HUDEP-2 (cell line): ENCODE measurements around the gene NEO1.

Source experiments
- DNase-seq, 76 experiments: peaks; one replicate each; lab custom pipeline; 2025; ENCODE audit not compliant: unreplicated experiment in 76 of 76; lab: John Stamatoyannopoulos, UW

NEO1 gene

GRCh38 chr15:73325191-73325861 lies 273.1 kb downstream of the NEO1 start:
- no peak for DNase-seq

DNA sequence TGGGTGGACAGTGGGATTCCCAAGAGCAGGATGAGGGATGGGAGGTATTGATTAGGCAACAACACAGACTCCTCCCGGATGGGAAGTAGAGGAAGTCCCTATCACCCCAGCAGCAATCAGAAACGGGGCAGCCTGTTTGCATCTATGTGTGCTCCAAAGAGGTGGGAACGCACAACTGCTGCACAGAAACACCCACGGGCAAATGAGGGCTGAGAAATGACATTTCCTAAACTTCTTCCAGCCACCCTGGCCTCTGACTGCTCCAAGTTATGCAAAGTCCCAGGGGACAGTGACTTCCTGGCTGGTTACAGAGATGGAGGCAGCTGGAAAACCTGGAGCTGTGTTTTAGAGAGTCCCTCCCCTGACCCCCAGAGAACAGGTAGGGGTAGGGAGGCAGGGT lies 273.9 kb downstream of the NEO1 start:
- DNase-seq: no peak

DNA sequence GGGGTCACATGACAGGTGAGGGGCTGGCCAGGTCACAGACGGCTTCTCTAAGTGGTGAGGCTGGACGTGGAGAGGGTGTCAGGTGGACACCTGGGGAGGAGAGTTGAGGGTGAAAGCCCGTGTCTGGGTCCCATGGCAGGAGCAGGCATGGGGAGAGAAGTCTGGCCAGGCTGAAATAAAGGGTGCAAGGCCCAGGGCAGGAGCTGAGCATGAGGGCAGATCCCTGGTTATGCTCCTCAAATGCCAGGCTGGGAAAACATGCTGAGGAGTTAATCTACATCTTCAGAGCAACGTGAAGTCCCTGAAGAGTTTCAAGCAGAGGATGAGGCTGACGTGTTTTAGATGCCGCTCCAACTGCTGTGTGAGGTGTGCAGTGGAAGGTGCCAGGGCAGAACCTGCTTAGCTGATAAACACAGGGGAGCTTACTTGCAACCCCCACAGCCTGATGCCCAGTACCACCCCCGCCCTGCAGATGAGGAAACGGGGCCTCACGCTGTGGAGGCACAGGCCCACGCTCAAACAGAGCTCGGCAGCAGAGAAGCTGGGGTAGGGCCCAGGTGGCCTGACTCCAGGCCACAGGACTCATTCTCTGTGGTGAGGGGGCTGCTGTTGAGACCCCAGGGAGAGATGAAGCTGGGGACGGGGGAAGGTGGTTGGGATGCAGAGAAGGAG lies 276.0 kb downstream of the NEO1 start:
- DNase-seq: no peak

DNA sequence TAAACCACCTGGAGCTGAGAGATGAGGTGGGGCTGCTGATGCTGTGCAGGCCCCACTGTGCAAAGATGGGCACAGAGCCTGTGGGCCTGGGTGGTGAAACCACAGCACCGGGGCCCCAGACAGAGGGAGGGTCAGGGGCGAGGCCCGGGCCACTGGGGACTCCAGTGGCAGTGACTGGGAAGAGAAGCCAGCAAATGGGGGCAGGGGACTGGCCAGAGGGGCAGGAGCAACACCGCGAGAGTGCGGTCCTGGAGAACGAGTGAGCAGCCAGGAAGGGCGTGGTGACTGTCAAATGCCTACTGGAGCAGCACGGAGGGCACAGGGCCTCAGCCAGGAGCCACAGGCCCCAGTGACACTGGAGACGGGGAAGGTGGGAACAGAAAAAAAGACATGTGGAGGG lies 276.7 kb downstream of the NEO1 start:
- no peak for DNase-seq

DNA sequence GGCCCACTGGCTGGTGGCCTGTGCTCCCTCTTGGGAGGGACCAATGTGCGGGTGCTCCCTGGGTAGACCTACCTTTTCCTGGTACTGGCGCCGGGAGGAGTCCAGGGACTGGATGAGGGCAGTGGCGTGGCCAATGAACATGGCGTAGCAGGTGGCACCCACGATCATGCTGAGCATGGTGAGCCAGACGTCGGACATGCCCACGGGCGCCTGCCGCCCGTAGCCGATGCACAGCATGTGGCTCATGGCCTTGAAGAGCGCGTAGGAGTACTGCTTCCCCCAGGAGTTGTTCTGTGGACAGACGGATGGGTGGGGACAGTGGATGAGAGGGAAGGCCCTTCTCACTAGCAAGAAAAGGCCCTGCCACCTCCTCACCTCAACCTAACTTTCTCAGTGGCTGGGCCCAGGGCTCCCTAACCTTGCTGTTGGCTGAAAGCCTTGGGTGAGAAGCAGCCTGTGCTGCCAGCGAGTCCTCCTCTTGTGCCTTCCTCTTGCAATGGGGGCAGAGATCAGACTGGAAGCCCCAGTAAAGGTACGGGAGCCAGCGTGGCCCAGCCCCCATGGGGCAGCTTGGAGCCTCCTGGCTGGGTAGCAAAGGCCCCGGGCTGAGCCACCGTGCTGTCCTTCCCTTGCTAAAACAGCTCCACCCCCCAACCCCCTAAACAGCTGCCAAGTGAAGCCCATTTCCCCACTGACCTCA lies 277.4 kb downstream of the NEO1 start:
- no peak for DNase-seq

DNA sequence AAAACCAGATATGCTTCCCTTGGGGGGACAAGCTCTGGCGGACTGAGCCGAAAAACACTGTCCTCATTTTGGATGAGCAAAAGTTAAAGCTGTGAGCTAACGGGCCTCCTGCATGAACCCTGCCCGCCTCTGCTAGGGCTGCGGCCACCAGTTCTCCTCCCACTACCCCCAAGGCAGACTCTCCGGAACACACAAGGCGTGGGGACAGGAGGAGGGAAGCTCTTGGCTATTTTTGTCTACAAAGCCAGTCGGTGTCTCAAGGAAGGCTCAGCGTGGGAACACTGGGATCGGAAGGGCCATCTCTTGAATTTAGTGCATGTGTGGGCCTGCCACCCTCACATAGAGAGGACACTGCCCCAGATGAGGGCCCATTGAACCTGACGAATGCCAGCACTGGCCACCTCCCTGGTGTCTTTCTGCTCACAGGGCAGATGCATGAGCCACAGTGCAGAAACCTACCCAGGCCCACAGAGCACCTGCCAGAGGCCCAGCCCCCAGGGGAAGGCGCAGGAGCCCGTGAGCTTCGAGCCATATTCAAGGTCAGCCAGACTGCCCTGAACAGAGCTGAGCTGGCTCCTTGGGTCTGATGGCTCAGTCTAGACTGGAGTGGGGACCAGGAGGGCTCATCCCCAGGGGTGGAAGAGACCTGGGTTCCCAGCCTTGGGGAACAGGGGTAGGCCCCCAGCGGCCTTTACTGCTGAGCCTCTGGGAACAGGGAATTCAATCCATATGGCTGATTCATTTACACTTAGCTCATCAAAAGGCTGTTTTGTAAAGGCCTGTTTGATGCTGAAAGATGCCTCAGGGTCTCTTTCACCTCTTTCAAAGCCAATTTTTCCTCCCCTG lies 278.2 kb downstream of the NEO1 start:
- no peak for DNase-seq

GRCh38 chr15:73331501-73331900 lies 279.2 kb downstream of the NEO1 start:
- no peak for DNase-seq

- DNase-seq: no peak
Observed at GRCh38 chr15:73331991-73332925, 280.0 kb downstream of the NEO1 start.

GRCh38 chr15:73333001-73333400 lies 280.7 kb downstream of the NEO1 start:
- DNase-seq: no peak

DNA sequence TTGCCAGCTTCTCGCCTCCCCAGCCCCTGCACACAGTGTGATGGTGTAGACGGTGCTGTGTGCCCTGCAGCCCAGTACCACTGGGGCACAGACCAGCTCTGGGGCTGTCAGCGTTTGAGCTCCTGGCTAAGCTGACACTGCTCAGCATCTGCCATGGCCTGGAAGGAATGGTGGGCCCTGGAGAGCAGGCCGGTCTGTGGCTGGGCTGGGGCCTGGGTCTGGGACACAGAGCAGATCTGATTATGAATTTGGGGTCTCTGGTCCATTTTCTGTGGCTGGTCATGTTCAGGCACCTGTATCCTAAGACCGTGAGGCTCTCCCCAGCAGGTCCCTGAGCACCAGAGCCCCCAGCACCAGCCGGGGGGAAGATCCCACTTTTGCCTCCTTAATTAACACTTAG lies 281.8 kb downstream of the NEO1 start:
- DNase-seq: no peak

GRCh38 chr15:73335026-73335425 lies 282.8 kb downstream of the NEO1 start:
- no peak for DNase-seq

GRCh38 chr15:73335471-73335870 lies 283.2 kb downstream of the NEO1 start:
- no peak for DNase-seq

- DNase-seq: no peak
Observed at GRCh38 chr15:73336756-73337155, 284.5 kb downstream of the NEO1 start.

DNA sequence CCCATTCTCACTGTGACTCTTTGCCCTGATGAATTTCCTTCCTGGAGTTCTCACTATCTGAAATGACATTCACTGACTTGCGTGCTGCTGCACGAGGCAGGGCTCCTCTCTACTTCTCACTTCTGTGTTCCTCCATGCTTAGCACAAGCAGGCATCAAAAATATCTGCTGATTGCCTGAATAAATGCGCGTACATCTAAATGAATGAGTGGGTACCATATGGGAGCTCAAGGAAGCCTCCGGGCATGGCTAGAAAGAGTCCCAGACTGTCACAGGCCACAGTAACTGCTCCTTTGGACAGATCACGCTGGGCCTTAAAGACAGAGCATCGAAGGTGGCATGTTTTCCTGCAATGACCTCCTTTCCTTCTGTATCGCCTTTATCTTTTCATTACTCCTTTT lies 284.9 kb downstream of the NEO1 start:
- DNase-seq: no peak

DNA sequence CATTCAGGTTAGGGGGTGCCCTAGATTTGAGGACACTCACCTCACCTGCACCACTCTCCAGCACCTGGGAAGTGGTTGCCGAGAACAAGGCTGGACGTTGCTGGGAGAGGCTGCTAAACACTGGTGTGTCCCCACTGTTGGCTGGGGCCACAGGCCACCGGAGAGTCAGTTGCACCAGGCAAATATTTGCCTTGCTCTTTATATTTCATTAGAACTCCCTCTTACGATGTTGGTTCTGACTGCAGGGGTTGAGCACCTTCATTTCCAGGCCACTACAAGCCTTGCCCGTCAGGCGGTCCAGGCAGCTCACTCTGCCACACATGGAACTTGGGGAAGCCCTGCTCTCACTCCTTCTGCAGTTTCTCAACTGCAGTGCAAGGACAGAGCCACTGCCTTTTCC lies 285.8 kb downstream of the NEO1 start:
- no peak for DNase-seq

DNA sequence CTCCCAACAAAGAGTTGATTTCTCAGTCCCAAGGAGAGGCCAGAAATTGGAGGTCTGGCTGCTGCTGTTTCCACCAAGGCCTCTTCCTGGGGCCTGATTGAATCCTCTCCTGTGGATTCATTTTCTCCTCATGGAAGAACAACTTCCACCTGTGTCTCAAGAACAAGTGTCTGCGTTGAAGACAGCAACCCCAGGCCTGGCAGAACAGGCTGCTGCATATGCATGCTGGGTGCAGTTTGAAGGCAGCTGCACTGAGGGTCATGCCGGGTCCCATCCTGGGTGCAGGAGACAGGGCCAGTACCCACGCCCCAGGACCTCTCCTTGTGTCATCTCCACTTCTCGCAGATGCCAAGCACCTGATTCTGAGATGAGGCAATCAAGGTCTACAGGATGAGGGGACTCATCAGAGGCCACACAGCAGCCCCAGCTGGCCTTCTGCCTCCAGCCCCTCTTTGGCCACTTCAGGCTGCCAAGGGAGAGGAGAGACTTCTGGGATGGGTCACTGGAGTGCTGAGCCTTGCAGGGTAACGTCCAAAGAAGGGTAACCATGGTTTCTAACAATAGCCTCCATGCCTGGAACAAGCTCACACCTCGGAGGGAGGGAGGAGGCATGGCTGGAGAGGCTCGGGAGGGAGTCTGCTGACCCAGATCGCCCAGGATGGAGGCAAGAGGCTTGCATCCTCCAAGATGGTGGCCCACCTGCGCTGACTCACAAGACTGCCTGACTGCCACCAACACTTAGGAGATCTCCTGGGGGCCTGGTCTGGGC lies 286.5 kb downstream of the NEO1 start:
- no peak for DNase-seq

- DNase-seq: no peak
Observed at GRCh38 chr15:73340502-73341192, 288.4 kb downstream of the NEO1 start.

- no peak for DNase-seq
Observed at GRCh38 chr15:73341886-73342600, 289.8 kb downstream of the NEO1 start.
